GM12874 (cell line): Measurements from ENCODE around the gene MPZL1.

ENCODE experiments used
- CTCF ChIP-seq: IDR thresholded peaks from 2 replicates; pipeline ENCODE4 v1.5.1; 2011; ENCODE audit warnings: low read depth, mild to moderate bottlenecking, control low read depth, low read length, moderate library complexity; ENCODE audit not compliant: insufficient read depth

Gene MPZL1

GRCh38 chr1:167721617-167722151 is at the start of gene MPZL1:
TSS of gene MPZL1 (plus strand) at chr1:167721982. CDS start at chr1:167722152, 170 bp downstream.
- TF ChIP-seq CTCF, result no peak

- no peak for TF ChIP-seq CTCF
Measured at GRCh38 chr1:167672831-167673230, 49.0 kb upstream of the MPZL1 start.

GRCh38 chr1:167673265-167673664 is 48.5 kb upstream of the MPZL1 start:
- no peak for TF ChIP-seq CTCF

- no peak for TF ChIP-seq CTCF
Measured at GRCh38 chr1:167674156-167674555, 47.6 kb upstream of the MPZL1 start.

GRCh38 chr1:167675440-167675839 is 46.3 kb upstream of the MPZL1 start:
- TF ChIP-seq CTCF, result no peak

GRCh38 chr1:167676205-167676915 is 45.4 kb upstream of the MPZL1 start:
- TF ChIP-seq CTCF, result no peak

GRCh38 chr1:167676916-167677848 is 44.6 kb upstream of the MPZL1 start:
- no peak for TF ChIP-seq CTCF
